Caki2 (cell line): ENCODE results near the gene CRYGN. TPM values are rescaled to one million over a fixed set of nuclear protein-coding genes. Genes with fewer than 3 reads are reported as not detected.

ENCODE experiments used
- DNase-seq: peaks from one replicate; pipeline ENCODE4 v3.0.0-alpha.2; 2015; ENCODE audit warnings: low read depth
- in situ Hi-C: cut with HindIII; loops from 2 replicates; pipeline ENCODE4 v1.10.0; 2016; ENCODE audit warnings: low sequenced_read_pairs, low pct_unique_long_range_greater_than_20kb, mixed read lengths
- total RNA-seq: library from RNA; depleted of rRNA; stranded (reverse); fragments of >200 nt; shearing (Covaris generic); gene quantifications from 2 replicates; pipeline ENCODE4 v1.2.3, GENCODE V29; 2014; ENCODE audit warnings: low replicate concordance

Gene CRYGN
- total RNA-seq, 1 experiment from 2014 or later = not detected

GRCh38 chr7:151447312-151447711 lies 7.4 kb upstream of the CRYGN start:
- in situ Hi-C loops = no loop called here
- no peak for DNase-seq

GRCh38 chr7:151446412-151446811 lies 6.5 kb upstream of the CRYGN start:
- no peak for DNase-seq
- in situ Hi-C loops = no loop called here

GRCh38 chr7:151444632-151445031 lies 4.7 kb upstream of the CRYGN start:
- no peak for DNase-seq
- in situ Hi-C loops = no loop called here

- DNase-seq = no peak
- in situ Hi-C loops = no loop called here
Observed at GRCh38 chr7:151442776-151443496, 3.0 kb upstream of the CRYGN start.

- in situ Hi-C loops = no loop called here
- DNase-seq = no peak
Observed at GRCh38 chr7:151440799-151441445, 981 bp upstream of the CRYGN start.

GRCh38 chr7:151438864-151439601 lies 908 bp downstream of the CRYGN start:
- no peak for DNase-seq
- in situ Hi-C loops = no loop called here

DNA sequence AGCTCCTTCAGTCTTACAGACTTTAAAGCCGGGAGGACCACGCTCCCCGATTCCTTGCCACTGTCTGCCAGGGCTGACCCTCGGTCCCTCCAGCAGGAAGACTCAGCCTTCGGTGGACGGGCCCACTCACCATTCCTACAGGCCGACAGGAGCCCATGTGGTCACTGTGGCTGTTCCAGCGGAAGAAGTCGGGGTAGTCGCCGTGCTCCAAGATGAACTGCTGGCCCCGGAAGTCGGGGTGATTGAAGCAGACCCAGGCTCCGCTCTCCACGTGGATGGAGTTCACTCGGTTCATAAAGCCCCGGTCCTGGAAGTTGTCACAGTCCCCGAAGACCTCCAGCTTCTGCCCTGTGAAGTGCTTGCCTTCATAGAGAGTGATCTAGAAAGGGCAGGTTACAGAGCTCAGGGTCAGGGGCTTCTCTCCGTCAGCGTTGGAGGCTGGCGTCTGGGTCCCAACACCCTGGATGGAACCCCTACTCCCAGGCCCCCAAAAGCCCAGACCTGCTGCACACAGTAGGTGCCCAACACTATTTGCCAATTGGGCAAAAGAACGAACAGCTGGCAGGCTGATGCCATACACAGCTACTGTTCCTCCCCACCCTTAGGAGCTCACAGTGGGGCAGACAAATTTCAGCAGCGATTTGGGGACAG lies 1.9 kb downstream of the CRYGN start:
- in situ Hi-C loops = no loop called here
- no peak for DNase-seq

GRCh38 chr7:151437159-151437553 lies 2.8 kb downstream of the CRYGN start:
- no peak for DNase-seq
- in situ Hi-C loops = no loop called here

GRCh38 chr7:151436446-151437158 lies 3.3 kb downstream of the CRYGN start:
- in situ Hi-C loops = no loop called here
- no peak for DNase-seq

DNA sequence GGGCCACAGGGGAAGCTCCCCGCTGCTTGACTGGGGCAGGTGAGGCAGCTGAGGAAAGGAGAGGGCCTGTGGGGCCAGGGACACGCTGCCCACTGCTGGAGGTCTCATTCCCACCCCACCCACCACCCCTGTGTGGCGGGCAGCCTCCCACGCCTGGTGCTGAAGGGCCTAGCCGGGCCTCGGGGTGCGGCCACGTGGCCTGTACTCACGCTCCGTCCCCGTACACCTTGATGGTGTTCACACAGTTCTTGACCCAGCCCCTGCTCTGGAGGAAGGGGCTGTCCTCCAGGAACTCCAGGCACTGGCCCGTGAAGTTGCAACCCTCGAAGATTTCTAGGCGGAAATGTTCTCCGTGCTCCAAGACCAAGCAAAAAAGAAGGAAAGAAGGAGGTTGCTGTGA lies 4.0 kb downstream of the CRYGN start:
- in situ Hi-C loops = no loop called here
- no peak for DNase-seq

GRCh38 chr7:151435103-151435916 lies 4.6 kb downstream of the CRYGN start:
- no peak for DNase-seq
- in situ Hi-C loops = no loop called here

DNA sequence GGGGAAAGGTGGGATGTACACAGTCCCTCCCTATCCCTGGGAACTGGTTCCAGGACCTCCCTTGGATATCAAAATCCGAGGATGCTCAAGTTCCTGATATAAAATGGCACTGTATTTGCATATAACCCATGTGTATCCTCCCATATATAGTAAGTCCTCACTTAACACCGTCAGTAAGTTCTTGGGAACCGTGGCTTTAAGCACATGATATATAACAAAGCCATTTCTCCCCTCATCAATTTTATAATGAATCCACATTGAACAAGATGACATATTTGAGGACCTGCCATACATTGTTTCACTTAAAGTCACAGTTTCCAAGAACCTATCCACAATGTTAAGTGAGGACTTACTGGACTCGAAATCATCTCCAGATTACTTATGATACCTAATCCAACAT lies 5.4 kb downstream of the CRYGN start:
- no peak for DNase-seq

GRCh38 chr7:151433721-151434400 lies 6.1 kb downstream of the CRYGN start:
- DNase-seq = no peak
- in situ Hi-C loops = no loop called here

More for the DNA sequence above, 5.4 kb downstream of the CRYGN start:
- in situ Hi-C loops = no loop called here

DNA sequence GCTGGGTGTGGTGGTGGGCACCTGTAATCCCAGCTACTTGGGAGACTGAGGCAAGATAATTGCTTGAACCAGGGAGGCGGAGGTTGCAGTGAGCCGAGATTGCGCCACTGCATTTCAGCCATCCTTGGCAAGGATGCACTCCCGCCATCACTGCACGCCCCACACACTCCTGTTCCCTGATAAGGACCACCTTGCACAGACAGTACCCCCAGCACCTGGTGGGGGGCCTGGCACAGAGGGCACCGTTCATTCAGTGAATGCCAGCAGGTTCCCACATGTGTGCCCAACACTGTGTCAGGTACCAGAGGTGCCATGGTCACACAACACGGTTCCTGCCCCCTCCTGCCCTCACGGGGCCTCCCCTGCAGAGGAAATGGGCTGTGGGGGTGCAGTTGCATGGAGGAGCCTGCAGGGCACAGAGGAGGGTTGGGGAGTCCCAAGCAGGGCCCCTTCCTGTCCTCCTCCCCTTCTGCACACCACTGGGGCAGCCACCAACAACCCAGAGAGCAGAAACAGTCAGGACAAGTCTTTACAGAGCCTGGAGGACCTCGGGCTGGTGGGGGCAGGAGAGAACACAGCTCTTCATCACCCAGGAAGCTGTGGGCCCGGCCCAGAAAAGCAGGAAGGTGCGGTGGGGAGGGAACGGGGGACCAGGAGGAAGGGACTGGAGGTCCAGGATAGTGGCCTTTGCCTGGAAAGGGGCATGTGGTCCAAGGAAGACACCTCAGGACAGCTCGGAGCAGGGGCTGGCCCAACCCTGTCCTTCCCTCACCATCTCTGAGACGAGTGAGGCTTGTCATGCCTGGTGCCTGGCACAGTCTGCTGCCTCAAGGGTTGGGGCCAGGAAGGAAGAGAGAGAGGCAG lies 7.1 kb downstream of the CRYGN start:
- DNase-seq = no peak
- in situ Hi-C loops = no loop called here

DNA sequence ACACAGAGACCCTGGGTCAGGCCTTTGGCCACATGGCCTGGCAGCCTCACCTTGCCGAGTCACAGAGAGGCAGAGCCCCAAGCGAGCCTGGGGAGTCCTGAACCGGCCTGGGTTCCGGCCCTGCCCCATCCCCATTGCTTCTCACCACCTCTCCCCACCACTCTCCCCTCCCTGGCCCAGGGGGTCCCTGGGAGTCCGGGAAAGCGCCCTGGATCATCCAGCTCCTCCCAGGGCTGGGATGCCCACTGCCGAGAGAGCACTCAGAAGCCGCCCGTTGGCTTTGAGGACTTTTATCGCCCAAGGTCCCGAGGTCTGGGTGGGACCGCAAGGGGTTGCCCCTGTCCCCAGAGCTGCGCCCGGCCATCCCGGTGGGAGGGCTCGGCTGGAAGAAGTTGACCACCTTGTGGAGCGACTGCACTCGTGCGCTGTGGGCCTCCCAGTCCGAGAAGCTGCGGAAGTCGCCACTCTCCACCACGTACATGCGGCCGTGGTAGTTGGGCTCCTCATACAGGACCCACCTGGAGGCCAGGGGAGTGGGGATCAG lies 8.1 kb downstream of the CRYGN start:
- in situ Hi-C loops = no loop called here
- no peak for DNase-seq

- DNase-seq = no peak
- in situ Hi-C loops = no loop called here
Observed at GRCh38 chr7:151431281-151431767, 8.6 kb downstream of the CRYGN start.
